H1 (cell line): ENCODE results near the gene HMSD. TPM values are rescaled to one million over a fixed set of nuclear protein-coding genes. Genes with fewer than 3 reads are reported as not detected.

ENCODE experiments used
- KDM5A ChIP-seq: fragments of 200-600 bp; IDR thresholded peaks from 2 replicates; pipeline ENCODE4 v1.7.1; 2012; ENCODE audit warnings: mild to moderate bottlenecking, low read length, inconsistent platforms, mixed read lengths
- SP1 ChIP-seq: IDR thresholded peaks from 2 replicates; pipeline ENCODE4 v1.6.1; 2011; ENCODE audit warnings: low read depth, low read length
- TAF1 ChIP-seq: IDR thresholded peaks from 2 replicates; pipeline ENCODE4 v1.6.1; 2011; ENCODE audit warnings: mild to moderate bottlenecking, low read depth, low read length
- polyA plus RNA-seq, 7 experiments: library from polyadenylated mRNA; depleted of rRNA in 3 of 7; stranded (reverse) in 5 of 7; unstranded in 2 of 7; fragments of >200 nt in 5 of 7; fragments of 200-250 nt in 2 of 7; gene quantifications; 1 replicate in 5 of 7; 2 replicates in 1 of 7; 4 replicates in 1 of 7; pipeline versions ENCODE4 v1.2.1 to v1.2.3, GENCODE V29; 2011 to 2013; ENCODE audit warnings: missing spikeins in 2 of 7, mixed read lengths in 2 of 7
- total RNA-seq: library from RNA; stranded (reverse); fragmentation: NEBNext Ultra II Directional; extraction: Animal tissue kit (Norgen Biotek cat#: 25700); gene quantifications from 2 replicates; pipeline ENCODE4 v1.2.1, GENCODE V29; 2021
- TF ChIP-seq, protein P1 (sequence below): fragments of 300-600 bp; sonication (generic); IDR thresholded peaks from 2 replicates; pipeline ENCODE4 v1.7.1; 2012; ENCODE audit warnings: low read length, moderate library complexity, mild to moderate bottlenecking, inconsistent platforms; ENCODE audit not compliant: insufficient replicate concordance

HMSD gene
- total and polyA plus RNA-seq, 2 of the 8 experiments (the other 6 are each of a cell fraction or from before 2014, with no cell fraction given): 1.3 to 3.0 TPM

GRCh38 chr18:63980027-63980426 lies 30.9 kb downstream of the HMSD start (continued):
- TF ChIP-seq, protein P1, sequence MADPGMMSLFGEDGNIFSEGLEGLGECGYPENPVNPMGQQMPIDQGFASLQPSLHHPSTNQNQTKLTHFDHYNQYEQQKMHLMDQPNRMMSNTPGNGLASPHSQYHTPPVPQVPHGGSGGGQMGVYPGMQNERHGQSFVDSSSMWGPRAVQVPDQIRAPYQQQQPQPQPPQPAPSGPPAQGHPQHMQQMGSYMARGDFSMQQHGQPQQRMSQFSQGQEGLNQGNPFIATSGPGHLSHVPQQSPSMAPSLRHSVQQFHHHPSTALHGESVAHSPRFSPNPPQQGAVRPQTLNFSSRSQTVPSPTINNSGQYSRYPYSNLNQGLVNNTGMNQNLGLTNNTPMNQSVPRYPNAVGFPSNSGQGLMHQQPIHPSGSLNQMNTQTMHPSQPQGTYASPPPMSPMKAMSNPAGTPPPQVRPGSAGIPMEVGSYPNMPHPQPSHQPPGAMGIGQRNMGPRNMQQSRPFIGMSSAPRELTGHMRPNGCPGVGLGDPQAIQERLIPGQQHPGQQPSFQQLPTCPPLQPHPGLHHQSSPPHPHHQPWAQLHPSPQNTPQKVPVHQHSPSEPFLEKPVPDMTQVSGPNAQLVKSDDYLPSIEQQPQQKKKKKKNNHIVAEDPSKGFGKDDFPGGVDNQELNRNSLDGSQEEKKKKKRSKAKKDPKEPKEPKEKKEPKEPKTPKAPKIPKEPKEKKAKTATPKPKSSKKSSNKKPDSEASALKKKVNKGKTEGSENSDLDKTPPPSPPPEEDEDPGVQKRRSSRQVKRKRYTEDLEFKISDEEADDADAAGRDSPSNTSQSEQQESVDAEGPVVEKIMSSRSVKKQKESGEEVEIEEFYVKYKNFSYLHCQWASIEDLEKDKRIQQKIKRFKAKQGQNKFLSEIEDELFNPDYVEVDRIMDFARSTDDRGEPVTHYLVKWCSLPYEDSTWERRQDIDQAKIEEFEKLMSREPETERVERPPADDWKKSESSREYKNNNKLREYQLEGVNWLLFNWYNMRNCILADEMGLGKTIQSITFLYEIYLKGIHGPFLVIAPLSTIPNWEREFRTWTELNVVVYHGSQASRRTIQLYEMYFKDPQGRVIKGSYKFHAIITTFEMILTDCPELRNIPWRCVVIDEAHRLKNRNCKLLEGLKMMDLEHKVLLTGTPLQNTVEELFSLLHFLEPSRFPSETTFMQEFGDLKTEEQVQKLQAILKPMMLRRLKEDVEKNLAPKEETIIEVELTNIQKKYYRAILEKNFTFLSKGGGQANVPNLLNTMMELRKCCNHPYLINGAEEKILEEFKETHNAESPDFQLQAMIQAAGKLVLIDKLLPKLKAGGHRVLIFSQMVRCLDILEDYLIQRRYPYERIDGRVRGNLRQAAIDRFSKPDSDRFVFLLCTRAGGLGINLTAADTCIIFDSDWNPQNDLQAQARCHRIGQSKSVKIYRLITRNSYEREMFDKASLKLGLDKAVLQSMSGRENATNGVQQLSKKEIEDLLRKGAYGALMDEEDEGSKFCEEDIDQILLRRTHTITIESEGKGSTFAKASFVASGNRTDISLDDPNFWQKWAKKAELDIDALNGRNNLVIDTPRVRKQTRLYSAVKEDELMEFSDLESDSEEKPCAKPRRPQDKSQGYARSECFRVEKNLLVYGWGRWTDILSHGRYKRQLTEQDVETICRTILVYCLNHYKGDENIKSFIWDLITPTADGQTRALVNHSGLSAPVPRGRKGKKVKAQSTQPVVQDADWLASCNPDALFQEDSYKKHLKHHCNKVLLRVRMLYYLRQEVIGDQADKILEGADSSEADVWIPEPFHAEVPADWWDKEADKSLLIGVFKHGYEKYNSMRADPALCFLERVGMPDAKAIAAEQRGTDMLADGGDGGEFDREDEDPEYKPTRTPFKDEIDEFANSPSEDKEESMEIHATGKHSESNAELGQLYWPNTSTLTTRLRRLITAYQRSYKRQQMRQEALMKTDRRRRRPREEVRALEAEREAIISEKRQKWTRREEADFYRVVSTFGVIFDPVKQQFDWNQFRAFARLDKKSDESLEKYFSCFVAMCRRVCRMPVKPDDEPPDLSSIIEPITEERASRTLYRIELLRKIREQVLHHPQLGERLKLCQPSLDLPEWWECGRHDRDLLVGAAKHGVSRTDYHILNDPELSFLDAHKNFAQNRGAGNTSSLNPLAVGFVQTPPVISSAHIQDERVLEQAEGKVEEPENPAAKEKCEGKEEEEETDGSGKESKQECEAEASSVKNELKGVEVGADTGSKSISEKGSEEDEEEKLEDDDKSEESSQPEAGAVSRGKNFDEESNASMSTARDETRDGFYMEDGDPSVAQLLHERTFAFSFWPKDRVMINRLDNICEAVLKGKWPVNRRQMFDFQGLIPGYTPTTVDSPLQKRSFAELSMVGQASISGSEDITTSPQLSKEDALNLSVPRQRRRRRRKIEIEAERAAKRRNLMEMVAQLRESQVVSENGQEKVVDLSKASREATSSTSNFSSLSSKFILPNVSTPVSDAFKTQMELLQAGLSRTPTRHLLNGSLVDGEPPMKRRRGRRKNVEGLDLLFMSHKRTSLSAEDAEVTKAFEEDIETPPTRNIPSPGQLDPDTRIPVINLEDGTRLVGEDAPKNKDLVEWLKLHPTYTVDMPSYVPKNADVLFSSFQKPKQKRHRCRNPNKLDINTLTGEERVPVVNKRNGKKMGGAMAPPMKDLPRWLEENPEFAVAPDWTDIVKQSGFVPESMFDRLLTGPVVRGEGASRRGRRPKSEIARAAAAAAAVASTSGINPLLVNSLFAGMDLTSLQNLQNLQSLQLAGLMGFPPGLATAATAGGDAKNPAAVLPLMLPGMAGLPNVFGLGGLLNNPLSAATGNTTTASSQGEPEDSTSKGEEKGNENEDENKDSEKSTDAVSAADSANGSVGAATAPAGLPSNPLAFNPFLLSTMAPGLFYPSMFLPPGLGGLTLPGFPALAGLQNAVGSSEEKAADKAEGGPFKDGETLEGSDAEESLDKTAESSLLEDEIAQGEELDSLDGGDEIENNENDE: no peak
- TF ChIP-seq SP1 (no peak), TAF1 (no peak), KDM5A (no peak)
